HepG2 (cell line): ENCODE measurements around the gene BPIFB6. TPM values are rescaled to one million over a fixed set of nuclear protein-coding genes. Genes with fewer than 3 reads are reported as not detected.

Experiments used
- BCL6 ChIP-seq: IDR thresholded peaks from 2 replicates; pipeline ENCODE4 v1.6.1; 2016; ENCODE audit warnings: missing genetic modification reagents, missing compliant biosample characterization
- MAZ ChIP-seq, 2 experiments: sonication (generic) in 1 of 2; formaldehyde crosslinking in 1 of 2; IDR thresholded peaks; 2 replicates each; pipeline versions ENCODE4 v1.5.0 to v1.6.1; 2012 to 2020; ENCODE audit warnings: low read depth in 2 of 2, mild to moderate bottlenecking in 2 of 2, borderline replicate concordance in 1 of 2, improper control_type of control experiment in 1 of 2, low read length in 1 of 2, missing genetic modification reagents in 1 of 2, moderate library complexity in 1 of 2
- MTA3 ChIP-seq: sonication (generic); formaldehyde crosslinking; IDR thresholded peaks from 2 replicates; pipeline ENCODE4 v1.4.0; 2020; ENCODE audit warnings: missing genetic modification reagents
- PBX3 ChIP-seq: sonication (generic); formaldehyde crosslinking; IDR thresholded peaks from 2 replicates; pipeline ENCODE4 v1.8.1; 2023; ENCODE audit warnings: missing genetic modification reagents, inconsistent platforms, borderline replicate concordance
- RBFOX2 ChIP-seq: fragments of 200-400 bp; formaldehyde crosslinking; IDR thresholded peaks from 2 replicates; pipeline ENCODE4 v1.6.1; 2017; ENCODE audit warnings: low read depth, mild to moderate bottlenecking, low read length
- SALL2 ChIP-seq: sonication (generic); formaldehyde crosslinking; IDR thresholded peaks from 2 replicates; pipeline ENCODE4 v1.8.1; 2023; ENCODE audit warnings: mild to moderate bottlenecking, missing genetic modification reagents, inconsistent platforms
- SPEN ChIP-seq: sonication (generic); formaldehyde crosslinking; IDR thresholded peaks from 2 replicates; pipeline ENCODE4 v1.5.1; 2020; ENCODE audit warnings: low read depth, mild to moderate bottlenecking, missing genetic modification reagents
- SUZ12 ChIP-seq: fragments of 150-350 bp; IDR thresholded peaks from 2 replicates; pipeline ENCODE4 v1.6.1; 2014; ENCODE audit warnings: low read depth, low read length
- XRCC5 ChIP-seq: fragments of 200-400 bp; formaldehyde crosslinking; optimal IDR thresholded peaks from 2 replicates; pipeline ENCODE3; 2017; ENCODE audit warnings: mild to moderate bottlenecking, low read length
- YY1 ChIP-seq: IDR thresholded peaks from 2 replicates; pipeline ENCODE4 v1.6.1; 2011; ENCODE audit warnings: low read length, low read depth, moderate library complexity, mild to moderate bottlenecking; ENCODE audit not compliant: insufficient read depth, insufficient replicate concordance
- ZBTB7A ChIP-seq: sonication (generic); formaldehyde crosslinking; IDR thresholded peaks from 2 replicates; pipeline ENCODE4 v1.8.0; 2022; ENCODE audit warnings: mild to moderate bottlenecking, missing genetic modification reagents
- ZNF224 ChIP-seq: sonication (generic); formaldehyde crosslinking; IDR thresholded peaks from 2 replicates; pipeline ENCODE4 v1.5.0; 2020; ENCODE audit warnings: mild to moderate bottlenecking, missing genetic modification reagents
- ZNF225 ChIP-seq: sonication (generic); formaldehyde crosslinking; IDR thresholded peaks from 2 replicates; pipeline ENCODE4 v1.4.0; 2020; ENCODE audit warnings: mild to moderate bottlenecking, missing genetic modification reagents
- ZNF33B ChIP-seq: sonication (generic); formaldehyde crosslinking; IDR thresholded peaks from 2 replicates; pipeline ENCODE4 v1.5.1; 2020; ENCODE audit warnings: mild to moderate bottlenecking, missing genetic modification reagents
- ZNF430 ChIP-seq: sonication (generic); formaldehyde crosslinking; IDR thresholded peaks from 2 replicates; pipeline ENCODE4 v1.9.0; 2021; ENCODE audit warnings: mild to moderate bottlenecking, missing genetic modification reagents
- ZNF616 ChIP-seq: sonication (generic); formaldehyde crosslinking; IDR thresholded peaks from 2 replicates; pipeline ENCODE4 v1.5.0; 2020; ENCODE audit warnings: low read depth, mild to moderate bottlenecking, missing genetic modification reagents
- ZNF710 ChIP-seq: sonication (generic); formaldehyde crosslinking; IDR thresholded peaks from 2 replicates; pipeline ENCODE4 v1.5.0; 2020; ENCODE audit warnings: mild to moderate bottlenecking, missing genetic modification reagents, borderline replicate concordance
- ZNF761 ChIP-seq: sonication (generic); formaldehyde crosslinking; conservative IDR thresholded peaks from 2 replicates; pipeline ENCODE4 v1.4.0; 2020; ENCODE audit warnings: mild to moderate bottlenecking, missing genetic modification reagents
- ZNF782 ChIP-seq: sonication (generic); formaldehyde crosslinking; IDR thresholded peaks from 2 replicates; pipeline ENCODE4 v1.4.0; 2020; ENCODE audit warnings: missing genetic modification reagents, mild to moderate bottlenecking, borderline replicate concordance
- ZSCAN21 ChIP-seq: sonication (generic); formaldehyde crosslinking; IDR thresholded peaks from 2 replicates; pipeline ENCODE4 v1.8.0; 2022; ENCODE audit warnings: mild to moderate bottlenecking, missing genetic modification reagents, moderate library complexity, borderline replicate concordance
- polyA plus RNA-seq, 8 experiments: library from polyadenylated mRNA; depleted of rRNA in 3 of 8; stranded (reverse) in 7 of 8; unstranded in 1 of 8; fragments of >200 nt; fragmentation: Illumina TruSeq in 4 of 8; extraction: Trizol in 4 of 8; gene quantifications; 2 replicates each; pipeline versions ENCODE4 v1.2.1 to v1.2.3, GENCODE V29; 2011 to 2016; ENCODE audit warnings: low read depth in 4 of 8, missing spikeins in 1 of 8, mixed read lengths in 1 of 8; ENCODE audit not compliant: insufficient read depth in 1 of 8
- total RNA-seq, 5 experiments: library from RNA; depleted of rRNA; stranded (reverse); fragments of >200 nt; fragmentation: Illumina TruSeq; extraction: Trizol; gene quantifications; 2 replicates each; pipeline ENCODE4 v1.2.3, GENCODE V29; 2016; ENCODE audit warnings: low read depth in 1 of 5
- TF ChIP-seq, protein P1 (sequence below): sonication (generic); formaldehyde crosslinking; IDR thresholded peaks from 2 replicates; pipeline ENCODE4 v1.4.0; 2020; ENCODE audit warnings: missing genetic modification reagents, borderline replicate concordance
- TF ChIP-seq, protein P2 (sequence below): sonication (generic); formaldehyde crosslinking; IDR thresholded peaks from 2 replicates; pipeline ENCODE4 v1.4.0; 2020; ENCODE audit warnings: mild to moderate bottlenecking, missing genetic modification reagents

Gene BPIFB6
- total and polyA plus RNA-seq, 2 of the 13 experiments (the other 11 are each of a cell fraction or from before 2014, with no cell fraction given), result 0.13 to 1.7 TPM

GRCh38 chr20:33023439-33024242, 7.8 kb upstream of the BPIFB6 start (continued):
- TF ChIP-seq, protein P1, sequence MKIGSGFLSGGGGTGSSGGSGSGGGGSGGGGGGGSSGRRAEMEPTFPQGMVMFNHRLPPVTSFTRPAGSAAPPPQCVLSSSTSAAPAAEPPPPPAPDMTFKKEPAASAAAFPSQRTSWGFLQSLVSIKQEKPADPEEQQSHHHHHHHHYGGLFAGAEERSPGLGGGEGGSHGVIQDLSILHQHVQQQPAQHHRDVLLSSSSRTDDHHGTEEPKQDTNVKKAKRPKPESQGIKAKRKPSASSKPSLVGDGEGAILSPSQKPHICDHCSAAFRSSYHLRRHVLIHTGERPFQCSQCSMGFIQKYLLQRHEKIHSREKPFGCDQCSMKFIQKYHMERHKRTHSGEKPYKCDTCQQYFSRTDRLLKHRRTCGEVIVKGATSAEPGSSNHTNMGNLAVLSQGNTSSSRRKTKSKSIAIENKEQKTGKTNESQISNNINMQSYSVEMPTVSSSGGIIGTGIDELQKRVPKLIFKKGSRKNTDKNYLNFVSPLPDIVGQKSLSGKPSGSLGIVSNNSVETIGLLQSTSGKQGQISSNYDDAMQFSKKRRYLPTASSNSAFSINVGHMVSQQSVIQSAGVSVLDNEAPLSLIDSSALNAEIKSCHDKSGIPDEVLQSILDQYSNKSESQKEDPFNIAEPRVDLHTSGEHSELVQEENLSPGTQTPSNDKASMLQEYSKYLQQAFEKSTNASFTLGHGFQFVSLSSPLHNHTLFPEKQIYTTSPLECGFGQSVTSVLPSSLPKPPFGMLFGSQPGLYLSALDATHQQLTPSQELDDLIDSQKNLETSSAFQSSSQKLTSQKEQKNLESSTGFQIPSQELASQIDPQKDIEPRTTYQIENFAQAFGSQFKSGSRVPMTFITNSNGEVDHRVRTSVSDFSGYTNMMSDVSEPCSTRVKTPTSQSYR (CRISPR knock-in tag), result no peak
- TF ChIP-seq ZNF616 (CRISPR knock-in tag), result no peak
- no peak for TF ChIP-seq ZNF430 (CRISPR knock-in tag)
- TF ChIP-seq, protein P2, sequence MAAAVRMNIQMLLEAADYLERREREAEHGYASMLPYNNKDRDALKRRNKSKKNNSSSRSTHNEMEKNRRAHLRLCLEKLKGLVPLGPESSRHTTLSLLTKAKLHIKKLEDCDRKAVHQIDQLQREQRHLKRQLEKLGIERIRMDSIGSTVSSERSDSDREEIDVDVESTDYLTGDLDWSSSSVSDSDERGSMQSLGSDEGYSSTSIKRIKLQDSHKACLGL (CRISPR knock-in tag), result no peak
- TF ChIP-seq MTA3 (CRISPR knock-in tag), result no peak
- no peak for TF ChIP-seq MAZ (IDR thresholded peaks at IDR 0.05; ENCODE audit: borderline replicate concordance, low read depth, low read length)
- TF ChIP-seq MAZ (CRISPR knock-in tag; IDR thresholded peaks at IDR 0.05; ENCODE audit: low read depth), result 0 out of 2 replicates have a peak, but pooled peaks have one; percentile 39
- TF ChIP-seq YY1, result no peak
- 0 out of 2 replicates have a peak, but pooled peaks have one; percentile 24 for TF ChIP-seq ZSCAN21
- TF ChIP-seq ZNF782 (CRISPR knock-in tag), result no peak
- TF ChIP-seq SALL2 (CRISPR knock-in tag), result no peak
- TF ChIP-seq PBX3, result no peak
- TF ChIP-seq XRCC5, result no peak
- TF ChIP-seq SPEN (CRISPR knock-in tag), result 0 out of 2 replicates have a peak, but pooled peaks have one; percentile 1
- TF ChIP-seq RBFOX2, result peak; percentile 76
- TF ChIP-seq ZNF710 (CRISPR knock-in tag), result 0 out of 2 replicates have a peak, but pooled peaks have one; percentile 40
- TF ChIP-seq ZNF224, result no peak
- TF ChIP-seq SUZ12, result no peak
- no peak for TF ChIP-seq ZNF33B (CRISPR knock-in tag)
- TF ChIP-seq ZNF761 (CRISPR knock-in tag), result 0 out of 2 replicates have a peak, but pooled peaks have one; percentile 18
- TF ChIP-seq ZBTB7A, result no peak
- TF ChIP-seq BCL6 (CRISPR knock-in tag), result no peak
- TF ChIP-seq ZNF225, result 0 out of 2 replicates have a peak, but pooled peaks have one; percentile 26
